Naive thymus-derived CD4-positive, alpha-beta T cell (primary cell): ENCODE results near the gene STRIP1. TPM values are rescaled to one million over a fixed set of nuclear protein-coding genes. Genes with fewer than 3 reads are reported as not detected.

Experiments
- ATAC-seq: fragments of 150-1000 bp; cut with Tn5 transposase; 2 replicates; pipeline ENCODE4 v1.10.0; 2021; ENCODE audit warnings: mild to moderate bottlenecking, moderate library complexity
- CTCF ChIA-PET: fragments of 350-600 bp; sonication (Branson Sonifier 250); formaldehyde crosslinking; loops from one replicate; lab custom pipeline; 2021; ENCODE audit warnings: antibody characterized with exemption; lab: Charles Lee
- POLR2A ChIA-PET: fragments of 350-600 bp; sonication (Branson Sonifier 250); formaldehyde crosslinking; loops from one replicate; lab custom pipeline; 2021; ENCODE audit warnings: antibody characterized with exemption, inconsistent platforms; lab: Charles Lee
- DNase-seq, 9 donors: peaks; one replicate each; pipeline versions ENCODE4 v3.0.0 to v3.0.0-alpha.2; 2020 to 2022; ENCODE audit warnings: mixed read lengths in 1 of 9
- H3K27ac ChIP-seq: one replicate; pipeline ENCODE4 v1.7.0; 2013; ENCODE audit warnings: mild to moderate bottlenecking, low read depth, low read length, moderate library complexity
- H3K27me3 ChIP-seq, 2 donors: one replicate each; pipeline ENCODE4 v1.7.0; 2013; ENCODE audit warnings: low read length in 2 of 2, mild to moderate bottlenecking in 2 of 2, moderate library complexity in 2 of 2; ENCODE audit not compliant: control insufficient read depth in 2 of 2, insufficient read depth in 2 of 2
- H3K36me3 ChIP-seq, 3 experiments: 1 replicate in 2 of 3; 2 replicates in 1 of 3; pipeline ENCODE4 v1.7.0; 2013; ENCODE audit warnings: low read length in 3 of 3, mild to moderate bottlenecking in 3 of 3, moderate library complexity in 1 of 3; ENCODE audit not compliant: insufficient read depth in 3 of 3, control insufficient read depth in 2 of 3
- H3K4me1 ChIP-seq, 2 donors: one replicate each; pipeline ENCODE4 v1.7.0; 2013; ENCODE audit warnings: low read length in 2 of 2, mild to moderate bottlenecking in 2 of 2, moderate library complexity in 1 of 2; ENCODE audit not compliant: control insufficient read depth in 2 of 2, insufficient read depth in 2 of 2
- H3K4me3 ChIP-seq: 2 replicates; pipeline ENCODE4 v1.7.0; 2013; ENCODE audit warnings: mild to moderate bottlenecking, low read length
- H3K9me3 ChIP-seq, 3 experiments: 1 replicate in 2 of 3; 2 replicates in 1 of 3; pipeline ENCODE4 v1.7.0; 2013; ENCODE audit warnings: low read length in 3 of 3; ENCODE audit not compliant: control insufficient read depth in 2 of 3
- H3K27ac Mint-ChIP-seq, 9 donors: one replicate each; pipeline ENCODE4 v1.8.0; 2020 to 2022; ENCODE audit warnings: mixed read lengths in 9 of 9, mild to moderate bottlenecking in 8 of 9, moderate library complexity in 5 of 9, inconsistent platforms in 2 of 9
- H3K27me3 Mint-ChIP-seq, 5 donors: one replicate each; pipeline ENCODE4 v1.8.0; 2021 to 2022; ENCODE audit warnings: mixed read lengths in 5 of 5, mild to moderate bottlenecking in 1 of 5
- H3K36me3 Mint-ChIP-seq, 5 donors: one replicate each; pipeline ENCODE4 v1.8.0; 2020 to 2022; ENCODE audit warnings: mixed read lengths in 5 of 5, mild to moderate bottlenecking in 3 of 5, inconsistent platforms in 1 of 5
- H3K4me1 Mint-ChIP-seq, 7 donors: one replicate each; pipeline ENCODE4 v1.8.0; 2020 to 2022; ENCODE audit warnings: mixed read lengths in 7 of 7, mild to moderate bottlenecking in 3 of 7, inconsistent platforms in 1 of 7
- H3K4me3 Mint-ChIP-seq, 10 donors: one replicate each; pipeline ENCODE4 v1.8.0; 2020 to 2022; ENCODE audit warnings: mild to moderate bottlenecking in 10 of 10, mixed read lengths in 10 of 10, moderate library complexity in 6 of 10, inconsistent platforms in 2 of 10
- H3K9me3 Mint-ChIP-seq, 11 donors: one replicate each; pipeline ENCODE4 v1.8.0; 2020 to 2022; ENCODE audit warnings: mixed read lengths in 11 of 11, mild to moderate bottlenecking in 4 of 11, inconsistent platforms in 1 of 11, moderate library complexity in 1 of 11
- intact Hi-C, 2 donors: fragments of 100-400 bp; cut with micrococcal nuclease; formaldehyde crosslinking; loops; one replicate each; pipeline ENCODE4 v1.15.1; 2023
- polyA plus RNA-seq, 2 donors: library from polyadenylated mRNA; unstranded; fragments of 300-500 nt; fragmentation: Illumina TruSeq; gene quantifications; one replicate each; pipeline ENCODE4 v1.2.3, GENCODE V29; 2021
- total RNA-seq, 6 experiments: library from RNA in 5 of 6; stranded (reverse) in 5 of 6; gene quantifications; 1 replicate in 5 of 6; 2 replicates in 1 of 6; pipeline ENCODE4 v1.2.3 and lab custom pipeline; 2021 to 2026

STRIP1 gene
- total and polyA plus RNA-seq, 7 experiments from 2014 or later, result 21.4 to 83.9 (median 65.7) TPM

GRCh38 chr1:110012100-110012780 is 22.2 kb upstream of the STRIP1 start:
- Histone ChIP-seq H3K27ac (no peak overlapping the region), H3K36me3 (peaks cover 10 to 69% (median 14%) of the 10 kb centered on the region in 3 experiments), H3K27me3 (no peaks in the 10 kb centered on the region), H3K4me3 (no peak overlapping the region), H3K9me3 (no peaks in the 10 kb centered on the region), H3K4me1 (no peaks in the 10 kb centered on the region)
- intact Hi-C loops, result no loop called here
- Mint-ChIP-seq H3K36me3 (peaks cover 3 to 60% (median 27%) of the 10 kb centered on the region in 5 donors), H3K27ac (peak overlapping the region in 3 of 9 donors; percentile 28 to 73 (median 53)), H3K9me3 (no peaks in the 10 kb centered on the region), H3K27me3 (no peaks in the 10 kb centered on the region), H3K4me1 (peaks cover 2 to 12% (median 4%) of the 10 kb centered on the region in 7 donors), H3K4me3 (no peak overlapping the region)
- ATAC-seq (peak; percentile 28), DNase-seq (no peak)
- ChIA-PET POLR2A (no interaction called here), CTCF (interaction anchor here (1.1 to 3.2 kb wide), 4 partner anchors 24 to 371 kb away, joined by 3 to 20 read pairs (median 4); partner anchors contain the start of gene AHCYL1)

DNA sequence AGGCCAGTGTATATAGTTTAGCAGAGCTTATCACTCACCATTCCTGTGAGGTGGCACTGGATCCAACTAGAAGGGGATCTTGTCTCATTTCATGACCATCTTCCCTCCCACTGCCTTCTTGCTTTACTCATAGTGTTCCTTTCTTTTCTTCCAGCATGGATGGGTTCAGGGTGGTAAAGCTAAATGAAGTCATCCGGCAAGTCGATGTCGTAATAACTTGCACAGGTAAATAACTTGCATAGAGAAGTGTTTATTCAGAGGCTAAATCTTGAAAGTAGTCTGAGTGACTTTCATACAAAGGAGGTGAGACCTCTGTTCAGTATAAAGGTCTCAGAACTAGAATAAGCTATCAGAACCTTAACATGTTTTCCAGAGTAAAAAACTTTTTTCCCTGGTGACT is 16.6 kb upstream of the STRIP1 start:
- H3K27me3 ChIP-seq, result no peaks in the 10 kb centered on the region
- DNase-seq (no peak), ATAC-seq (no peak)
- Mint-ChIP-seq H3K4me3 (no peak overlapping the region), H3K27me3 (no peaks in the 10 kb centered on the region), H3K36me3 (peaks cover 6 to 80% (median 35%) of the 10 kb centered on the region in 5 donors), H3K27ac (no peak overlapping the region), H3K9me3 (no peaks in the 10 kb centered on the region), H3K4me1 (peaks cover 0 to under 1% (median 0%) of the 10 kb centered on the region in 7 donors)
- peaks cover 29 to 90% (median 41%) of the 10 kb centered on the region in 3 experiments for H3K36me3 ChIP-seq
- H3K4me3 ChIP-seq, result no peak overlapping the region
- intact Hi-C loops, result no loop called here
- CTCF ChIA-PET, result interaction anchor here (1.4 kb wide), 1 partner anchor 17 kb away, joined by 3 read pairs; the partner anchor contains the start of gene STRIP1
- no peaks in the 10 kb centered on the region for H3K4me1 ChIP-seq
- POLR2A ChIA-PET, result no interaction called here
- H3K27ac ChIP-seq, result no peak overlapping the region
- H3K9me3 ChIP-seq, result no peaks in the 10 kb centered on the region

DNA sequence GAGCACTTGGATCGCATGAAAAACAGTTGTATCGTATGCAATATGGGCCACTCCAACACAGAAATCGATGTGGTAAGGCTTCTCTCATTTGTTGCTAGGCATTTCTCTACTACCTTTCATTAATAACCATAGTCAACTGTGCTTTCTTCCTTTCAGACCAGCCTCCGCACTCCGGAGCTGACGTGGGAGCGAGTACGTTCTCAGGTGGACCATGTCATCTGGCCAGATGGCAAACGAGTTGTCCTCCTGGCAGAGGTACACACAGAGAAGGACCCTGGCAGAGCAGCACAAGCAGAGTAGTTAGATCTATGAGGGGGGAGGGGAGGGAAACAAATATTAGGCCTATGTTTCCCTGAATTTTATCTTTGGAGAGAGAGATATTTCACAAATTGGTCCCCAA is 16.0 kb upstream of the STRIP1 start:
- intact Hi-C loops, result no loop called here
- H3K9me3 ChIP-seq, result no peaks in the 10 kb centered on the region
- no peak overlapping the region for H3K4me3 ChIP-seq
- ChIA-PET POLR2A (interaction anchor here (0.6 kb wide), 1 partner anchor 440 kb away, joined by 3 read pairs; no protein-coding TSS in a partner anchor), CTCF (interaction anchor here (0.6 to 2.8 kb wide), 4 partner anchors 11 to 30 kb away, joined by 3 to 12 read pairs (median 4); partner anchors contain the start of gene STRIP1)
- Mint-ChIP-seq H3K9me3 (no peaks in the 10 kb centered on the region), H3K27me3 (no peaks in the 10 kb centered on the region), H3K4me3 (no peak overlapping the region), H3K4me1 (no peaks in the 10 kb centered on the region), H3K27ac (no peak overlapping the region), H3K36me3 (peaks cover 6 to 79% (median 31%) of the 10 kb centered on the region in 5 donors)
- peaks cover 29 to 91% (median 43%) of the 10 kb centered on the region in 3 experiments for H3K36me3 ChIP-seq
- no peaks in the 10 kb centered on the region for H3K27me3 ChIP-seq
- no peak for ATAC-seq
- no peak for DNase-seq
- no peaks in the 10 kb centered on the region for H3K4me1 ChIP-seq
- no peak overlapping the region for H3K27ac ChIP-seq

GRCh38 chr1:110019770-110020169 is 14.7 kb upstream of the STRIP1 start:
- Histone ChIP-seq H3K4me1 (no peaks in the 10 kb centered on the region), H3K27me3 (no peaks in the 10 kb centered on the region), H3K9me3 (no peaks in the 10 kb centered on the region), H3K36me3 (peaks cover 29 to 91% (median 43%) of the 10 kb centered on the region in 3 experiments), H3K4me3 (no peak overlapping the region), H3K27ac (no peak overlapping the region)
- H3K4me3 Mint-ChIP-seq, result no peak overlapping the region
- peaks cover 10 to 75% (median 31%) of the 10 kb centered on the region in 5 donors for H3K36me3 Mint-ChIP-seq
- ChIA-PET CTCF (interaction anchor here (0.6 to 2.8 kb wide), 4 partner anchors 10 to 664 kb away, joined by 3 to 12 read pairs (median 4); partner anchors contain the start of gene AHCYL1), POLR2A (no interaction called here)
- H3K27me3 Mint-ChIP-seq, result no peaks in the 10 kb centered on the region
- ATAC-seq (no peak), DNase-seq (no peak)
- no peaks in the 10 kb centered on the region for H3K9me3 Mint-ChIP-seq
- H3K4me1 Mint-ChIP-seq, result no peaks in the 10 kb centered on the region
- no peak overlapping the region for H3K27ac Mint-ChIP-seq
- intact Hi-C loops, result no loop called here

DNA sequence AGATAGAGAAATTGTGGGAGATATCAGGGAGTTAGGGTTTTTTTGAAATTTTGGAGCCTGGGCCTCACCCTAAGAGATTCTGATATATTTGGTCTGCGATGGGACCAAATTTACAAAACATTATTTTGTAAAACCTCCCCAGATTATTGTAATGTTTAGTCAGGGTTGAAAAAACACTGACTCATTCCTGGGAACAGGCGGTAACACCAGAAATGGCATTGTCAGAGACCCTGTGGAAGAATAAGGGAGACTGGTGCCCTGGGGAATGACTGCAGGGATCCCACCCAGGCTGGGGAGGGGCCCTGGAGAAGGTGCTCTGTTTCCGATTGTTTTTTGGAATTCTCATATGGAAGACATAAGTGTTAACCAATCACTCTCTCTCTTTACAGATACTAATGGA is 13.1 kb upstream of the STRIP1 start:
- H3K27ac Mint-ChIP-seq, result peak overlapping the region in 1 of 9 donors; percentile 70
- no peaks in the 10 kb centered on the region for H3K9me3 Mint-ChIP-seq
- intact Hi-C loops, result no loop called here

GRCh38 chr1:110024613-110025012 is 9.8 kb upstream of the STRIP1 start:
- no peak overlapping the region for H3K4me3 Mint-ChIP-seq
- Histone ChIP-seq H3K4me1 (no peaks in the 10 kb centered on the region), H3K27me3 (no peaks in the 10 kb centered on the region), H3K27ac (no peak overlapping the region), H3K9me3 (no peaks in the 10 kb centered on the region), H3K4me3 (no peak overlapping the region), H3K36me3 (peaks cover 0 to 44% (median 15%) of the 10 kb centered on the region in 3 experiments)
- CTCF ChIA-PET, result no interaction called here
- DNase-seq (no peak), ATAC-seq (no peak)
- peaks cover 5 to 30% (median 8%) of the 10 kb centered on the region in 5 donors for H3K36me3 Mint-ChIP-seq
- peaks cover 0 to 2% (median 2%) of the 10 kb centered on the region in 7 donors for H3K4me1 Mint-ChIP-seq
- no peaks in the 10 kb centered on the region for H3K27me3 Mint-ChIP-seq
- intact Hi-C loops, result no loop called here
- no peak overlapping the region for H3K27ac Mint-ChIP-seq
- no peaks in the 10 kb centered on the region for H3K9me3 Mint-ChIP-seq
- POLR2A ChIA-PET, result no interaction called here

More for the DNA sequence above, 13.1 kb upstream of the STRIP1 start:
- no peaks in the 10 kb centered on the region for H3K4me1 Mint-ChIP-seq
- ATAC-seq, result no peak
- H3K9me3 ChIP-seq, result no peaks in the 10 kb centered on the region
- H3K4me1 ChIP-seq, result no peaks in the 10 kb centered on the region
- no peak overlapping the region for H3K4me3 Mint-ChIP-seq
- POLR2A ChIA-PET, result no interaction called here
- CTCF ChIA-PET, result no interaction called here
- H3K36me3 ChIP-seq, result peaks cover 25 to 77% (median 38%) of the 10 kb centered on the region in 3 experiments
- H3K27me3 Mint-ChIP-seq, result no peaks in the 10 kb centered on the region
- H3K27me3 ChIP-seq, result no peaks in the 10 kb centered on the region
- H3K36me3 Mint-ChIP-seq, result peaks cover 13 to 63% (median 21%) of the 10 kb centered on the region in 5 donors
- no peak overlapping the region for H3K27ac ChIP-seq
- H3K4me3 ChIP-seq, result no peak overlapping the region
- no peak for DNase-seq
